Inflammatory macrophage (primary cell): ENCODE results near the gene CLCA4.

ENCODE experiments used
- DNase-seq, 2 donors: peaks; one replicate each; pipeline ENCODE4 v3.0.0-alpha.2; 2020 to 2022
- total RNA-seq, 18 experiments: gene quantifications; one replicate each; lab custom pipeline; 2026; ENCODE audit warnings: mixed read lengths in 6 of 18, inconsistent platforms in 2 of 18; lab: John Stamatoyannopoulos, UW

Gene CLCA4
- total RNA-seq: 0 to 0.26 (median 0) reads per million in 18 experiments

- DNase-seq: no peak
Observed at GRCh38 chr1:86546787-86547221, at the start of gene CLCA4. Gene CLCA4 (plus strand): TSS chr1:86547078. CDS start chr1:86547120, 42 bp downstream.

GRCh38 chr1:86498281-86498680, 48.6 kb upstream of the CLCA4 start:
- no peak for DNase-seq

- DNase-seq: peak; percentile 27 to 82
Observed at GRCh38 chr1:86499987-86500593, 46.8 kb upstream of the CLCA4 start.

GRCh38 chr1:86500714-86501113, 46.2 kb upstream of the CLCA4 start:
- DNase-seq: no peak

- peak in 1 of 2 donors; percentile 10 for DNase-seq
Observed at GRCh38 chr1:86502125-86502646, 44.7 kb upstream of the CLCA4 start.

- DNase-seq: no peak
Observed at GRCh38 chr1:86502721-86503405, 44.0 kb upstream of the CLCA4 start.

GRCh38 chr1:86503406-86504136, 43.3 kb upstream of the CLCA4 start:
- peak in 1 of 2 donors; percentile 14 for DNase-seq

- no peak for DNase-seq
Observed at GRCh38 chr1:86504137-86504479, 42.8 kb upstream of the CLCA4 start.

- no peak for DNase-seq
Observed at GRCh38 chr1:86504895-86505563, 41.8 kb upstream of the CLCA4 start.

GRCh38 chr1:86505564-86505902, 41.3 kb upstream of the CLCA4 start:
- DNase-seq: no peak

- DNase-seq: peak; percentile 13 to 15
Observed at GRCh38 chr1:86507935-86508582, 38.8 kb upstream of the CLCA4 start.

- DNase-seq: no peak
Observed at GRCh38 chr1:86508583-86508969, 38.3 kb upstream of the CLCA4 start.

GRCh38 chr1:86515597-86515996, 31.3 kb upstream of the CLCA4 start:
- DNase-seq: no peak

GRCh38 chr1:86516335-86516734, 30.5 kb upstream of the CLCA4 start:
- no peak for DNase-seq

GRCh38 chr1:86517336-86517735, 29.5 kb upstream of the CLCA4 start:
- no peak for DNase-seq

- DNase-seq: no peak
Observed at GRCh38 chr1:86520789-86521521, 25.9 kb upstream of the CLCA4 start.

- DNase-seq: no peak
Observed at GRCh38 chr1:86521522-86521891, 25.4 kb upstream of the CLCA4 start.

GRCh38 chr1:86522240-86522639, 24.6 kb upstream of the CLCA4 start:
- no peak for DNase-seq

GRCh38 chr1:86523670-86524354, 23.1 kb upstream of the CLCA4 start:
- no peak for DNase-seq

GRCh38 chr1:86527306-86527705, 19.6 kb upstream of the CLCA4 start:
- no peak for DNase-seq

GRCh38 chr1:86530211-86530845, 16.6 kb upstream of the CLCA4 start:
- DNase-seq: no peak
